Measurements from ENCODE around the gene WASHC2A.

DNA sequence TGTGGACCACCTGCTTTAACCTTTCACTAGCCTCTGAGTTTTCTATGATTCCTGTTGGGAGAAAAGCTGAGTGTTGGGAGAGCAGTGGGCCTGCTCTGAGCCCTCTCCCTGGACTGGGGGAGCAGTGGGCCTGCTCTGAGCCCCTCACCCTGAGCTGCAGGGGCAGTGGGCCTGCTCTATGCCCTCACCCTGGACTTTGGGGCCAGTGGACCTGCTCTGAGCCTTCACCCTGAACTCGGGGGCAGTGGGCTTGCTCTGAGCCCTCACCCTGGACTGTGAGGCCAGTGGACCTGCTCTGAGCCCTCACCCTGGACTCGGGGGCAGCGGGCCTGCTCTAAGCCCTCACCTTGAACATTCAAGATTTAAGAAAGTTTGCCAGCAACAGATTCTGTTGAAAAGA, 46.1 kb upstream of the WASHC2A start:
- TF ChIP-seq, protein P1, sequence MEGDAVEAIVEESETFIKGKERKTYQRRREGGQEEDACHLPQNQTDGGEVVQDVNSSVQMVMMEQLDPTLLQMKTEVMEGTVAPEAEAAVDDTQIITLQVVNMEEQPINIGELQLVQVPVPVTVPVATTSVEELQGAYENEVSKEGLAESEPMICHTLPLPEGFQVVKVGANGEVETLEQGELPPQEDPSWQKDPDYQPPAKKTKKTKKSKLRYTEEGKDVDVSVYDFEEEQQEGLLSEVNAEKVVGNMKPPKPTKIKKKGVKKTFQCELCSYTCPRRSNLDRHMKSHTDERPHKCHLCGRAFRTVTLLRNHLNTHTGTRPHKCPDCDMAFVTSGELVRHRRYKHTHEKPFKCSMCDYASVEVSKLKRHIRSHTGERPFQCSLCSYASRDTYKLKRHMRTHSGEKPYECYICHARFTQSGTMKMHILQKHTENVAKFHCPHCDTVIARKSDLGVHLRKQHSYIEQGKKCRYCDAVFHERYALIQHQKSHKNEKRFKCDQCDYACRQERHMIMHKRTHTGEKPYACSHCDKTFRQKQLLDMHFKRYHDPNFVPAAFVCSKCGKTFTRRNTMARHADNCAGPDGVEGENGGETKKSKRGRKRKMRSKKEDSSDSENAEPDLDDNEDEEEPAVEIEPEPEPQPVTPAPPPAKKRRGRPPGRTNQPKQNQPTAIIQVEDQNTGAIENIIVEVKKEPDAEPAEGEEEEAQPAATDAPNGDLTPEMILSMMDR (IDR thresholded peaks at IDR 0.05) = no peak
- no peak for TF ChIP-seq POLR2AphosphoS5 (IDR thresholded peaks at IDR 0.05; ENCODE audit: low read depth, low read length)
- TF ChIP-seq, protein P2, sequence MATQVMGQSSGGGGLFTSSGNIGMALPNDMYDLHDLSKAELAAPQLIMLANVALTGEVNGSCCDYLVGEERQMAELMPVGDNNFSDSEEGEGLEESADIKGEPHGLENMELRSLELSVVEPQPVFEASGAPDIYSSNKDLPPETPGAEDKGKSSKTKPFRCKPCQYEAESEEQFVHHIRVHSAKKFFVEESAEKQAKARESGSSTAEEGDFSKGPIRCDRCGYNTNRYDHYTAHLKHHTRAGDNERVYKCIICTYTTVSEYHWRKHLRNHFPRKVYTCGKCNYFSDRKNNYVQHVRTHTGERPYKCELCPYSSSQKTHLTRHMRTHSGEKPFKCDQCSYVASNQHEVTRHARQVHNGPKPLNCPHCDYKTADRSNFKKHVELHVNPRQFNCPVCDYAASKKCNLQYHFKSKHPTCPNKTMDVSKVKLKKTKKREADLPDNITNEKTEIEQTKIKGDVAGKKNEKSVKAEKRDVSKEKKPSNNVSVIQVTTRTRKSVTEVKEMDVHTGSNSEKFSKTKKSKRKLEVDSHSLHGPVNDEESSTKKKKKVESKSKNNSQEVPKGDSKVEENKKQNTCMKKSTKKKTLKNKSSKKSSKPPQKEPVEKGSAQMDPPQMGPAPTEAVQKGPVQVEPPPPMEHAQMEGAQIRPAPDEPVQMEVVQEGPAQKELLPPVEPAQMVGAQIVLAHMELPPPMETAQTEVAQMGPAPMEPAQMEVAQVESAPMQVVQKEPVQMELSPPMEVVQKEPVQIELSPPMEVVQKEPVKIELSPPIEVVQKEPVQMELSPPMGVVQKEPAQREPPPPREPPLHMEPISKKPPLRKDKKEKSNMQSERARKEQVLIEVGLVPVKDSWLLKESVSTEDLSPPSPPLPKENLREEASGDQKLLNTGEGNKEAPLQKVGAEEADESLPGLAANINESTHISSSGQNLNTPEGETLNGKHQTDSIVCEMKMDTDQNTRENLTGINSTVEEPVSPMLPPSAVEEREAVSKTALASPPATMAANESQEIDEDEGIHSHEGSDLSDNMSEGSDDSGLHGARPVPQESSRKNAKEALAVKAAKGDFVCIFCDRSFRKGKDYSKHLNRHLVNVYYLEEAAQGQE (IDR thresholded peaks at IDR 0.05; ENCODE audit: insufficient read depth in 1 of 2, low read depth in 2 of 2, low read length in 1 of 2) = no peak
